ENCODE results near the gene SEC11C. TPM values are rescaled to one million over a fixed set of nuclear protein-coding genes. Genes with fewer than 3 reads are reported as not detected.

Gene SEC11C
- total and polyA plus RNA-seq, 9 of the 15 experiments (the other 6 are each of a cell fraction or from before 2014, with no cell fraction given): 22.0 to 71.3 (median 36.5) TPM

DNA sequence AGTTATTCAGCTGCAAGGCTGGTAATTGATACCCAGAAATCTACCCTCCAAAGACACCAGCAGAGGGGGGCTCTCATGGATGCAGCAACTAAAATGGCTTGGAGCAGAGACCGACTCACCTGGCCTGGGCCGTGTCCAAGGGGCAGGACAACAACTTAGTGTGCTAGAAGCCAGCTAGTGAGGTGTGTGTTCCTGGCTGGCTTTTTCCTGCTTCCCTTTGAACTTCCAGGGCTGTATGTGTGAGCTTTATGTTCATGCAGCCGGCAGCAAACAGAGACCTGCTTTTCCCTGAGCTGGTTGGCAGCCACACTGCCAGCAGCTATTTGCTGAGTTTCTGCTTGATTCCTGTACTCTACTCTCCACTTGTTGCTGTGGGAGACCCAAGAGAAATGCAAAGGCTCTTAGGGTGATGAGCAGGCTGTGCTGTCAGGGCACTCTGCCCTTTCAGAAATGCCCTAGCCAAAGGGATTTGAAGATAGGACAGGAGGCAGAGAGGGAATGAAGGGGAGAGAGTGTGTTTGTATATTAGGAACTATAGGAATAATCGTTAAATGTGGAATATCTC is 56.6 kb downstream of the SEC11C start:
- POLR2A ChIA-PET: no interaction called here
- in situ Hi-C loops (cut with MboI): no loop called here
- TF ChIP-seq, protein P1, sequence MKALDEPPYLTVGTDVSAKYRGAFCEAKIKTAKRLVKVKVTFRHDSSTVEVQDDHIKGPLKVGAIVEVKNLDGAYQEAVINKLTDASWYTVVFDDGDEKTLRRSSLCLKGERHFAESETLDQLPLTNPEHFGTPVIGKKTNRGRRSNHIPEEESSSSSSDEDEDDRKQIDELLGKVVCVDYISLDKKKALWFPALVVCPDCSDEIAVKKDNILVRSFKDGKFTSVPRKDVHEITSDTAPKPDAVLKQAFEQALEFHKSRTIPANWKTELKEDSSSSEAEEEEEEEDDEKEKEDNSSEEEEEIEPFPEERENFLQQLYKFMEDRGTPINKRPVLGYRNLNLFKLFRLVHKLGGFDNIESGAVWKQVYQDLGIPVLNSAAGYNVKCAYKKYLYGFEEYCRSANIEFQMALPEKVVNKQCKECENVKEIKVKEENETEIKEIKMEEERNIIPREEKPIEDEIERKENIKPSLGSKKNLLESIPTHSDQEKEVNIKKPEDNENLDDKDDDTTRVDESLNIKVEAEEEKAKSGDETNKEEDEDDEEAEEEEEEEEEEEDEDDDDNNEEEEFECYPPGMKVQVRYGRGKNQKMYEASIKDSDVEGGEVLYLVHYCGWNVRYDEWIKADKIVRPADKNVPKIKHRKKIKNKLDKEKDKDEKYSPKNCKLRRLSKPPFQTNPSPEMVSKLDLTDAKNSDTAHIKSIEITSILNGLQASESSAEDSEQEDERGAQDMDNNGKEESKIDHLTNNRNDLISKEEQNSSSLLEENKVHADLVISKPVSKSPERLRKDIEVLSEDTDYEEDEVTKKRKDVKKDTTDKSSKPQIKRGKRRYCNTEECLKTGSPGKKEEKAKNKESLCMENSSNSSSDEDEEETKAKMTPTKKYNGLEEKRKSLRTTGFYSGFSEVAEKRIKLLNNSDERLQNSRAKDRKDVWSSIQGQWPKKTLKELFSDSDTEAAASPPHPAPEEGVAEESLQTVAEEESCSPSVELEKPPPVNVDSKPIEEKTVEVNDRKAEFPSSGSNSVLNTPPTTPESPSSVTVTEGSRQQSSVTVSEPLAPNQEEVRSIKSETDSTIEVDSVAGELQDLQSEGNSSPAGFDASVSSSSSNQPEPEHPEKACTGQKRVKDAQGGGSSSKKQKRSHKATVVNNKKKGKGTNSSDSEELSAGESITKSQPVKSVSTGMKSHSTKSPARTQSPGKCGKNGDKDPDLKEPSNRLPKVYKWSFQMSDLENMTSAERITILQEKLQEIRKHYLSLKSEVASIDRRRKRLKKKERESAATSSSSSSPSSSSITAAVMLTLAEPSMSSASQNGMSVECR (CRISPR knock-in tag; IDR thresholded peaks at IDR 0.05): no peak
- no peak for TF ChIP-seq ARHGAP35 (IDR thresholded peaks at IDR 0.05; ENCODE audit: partially characterized antibody)
- no peak for TF ChIP-seq BCL6 (CRISPR knock-in tag; IDR thresholded peaks at IDR 0.05)
- TF ChIP-seq ZNF354B (CRISPR knock-in tag; IDR thresholded peaks at IDR 0.05): no peak
- TF ChIP-seq, protein P2, sequence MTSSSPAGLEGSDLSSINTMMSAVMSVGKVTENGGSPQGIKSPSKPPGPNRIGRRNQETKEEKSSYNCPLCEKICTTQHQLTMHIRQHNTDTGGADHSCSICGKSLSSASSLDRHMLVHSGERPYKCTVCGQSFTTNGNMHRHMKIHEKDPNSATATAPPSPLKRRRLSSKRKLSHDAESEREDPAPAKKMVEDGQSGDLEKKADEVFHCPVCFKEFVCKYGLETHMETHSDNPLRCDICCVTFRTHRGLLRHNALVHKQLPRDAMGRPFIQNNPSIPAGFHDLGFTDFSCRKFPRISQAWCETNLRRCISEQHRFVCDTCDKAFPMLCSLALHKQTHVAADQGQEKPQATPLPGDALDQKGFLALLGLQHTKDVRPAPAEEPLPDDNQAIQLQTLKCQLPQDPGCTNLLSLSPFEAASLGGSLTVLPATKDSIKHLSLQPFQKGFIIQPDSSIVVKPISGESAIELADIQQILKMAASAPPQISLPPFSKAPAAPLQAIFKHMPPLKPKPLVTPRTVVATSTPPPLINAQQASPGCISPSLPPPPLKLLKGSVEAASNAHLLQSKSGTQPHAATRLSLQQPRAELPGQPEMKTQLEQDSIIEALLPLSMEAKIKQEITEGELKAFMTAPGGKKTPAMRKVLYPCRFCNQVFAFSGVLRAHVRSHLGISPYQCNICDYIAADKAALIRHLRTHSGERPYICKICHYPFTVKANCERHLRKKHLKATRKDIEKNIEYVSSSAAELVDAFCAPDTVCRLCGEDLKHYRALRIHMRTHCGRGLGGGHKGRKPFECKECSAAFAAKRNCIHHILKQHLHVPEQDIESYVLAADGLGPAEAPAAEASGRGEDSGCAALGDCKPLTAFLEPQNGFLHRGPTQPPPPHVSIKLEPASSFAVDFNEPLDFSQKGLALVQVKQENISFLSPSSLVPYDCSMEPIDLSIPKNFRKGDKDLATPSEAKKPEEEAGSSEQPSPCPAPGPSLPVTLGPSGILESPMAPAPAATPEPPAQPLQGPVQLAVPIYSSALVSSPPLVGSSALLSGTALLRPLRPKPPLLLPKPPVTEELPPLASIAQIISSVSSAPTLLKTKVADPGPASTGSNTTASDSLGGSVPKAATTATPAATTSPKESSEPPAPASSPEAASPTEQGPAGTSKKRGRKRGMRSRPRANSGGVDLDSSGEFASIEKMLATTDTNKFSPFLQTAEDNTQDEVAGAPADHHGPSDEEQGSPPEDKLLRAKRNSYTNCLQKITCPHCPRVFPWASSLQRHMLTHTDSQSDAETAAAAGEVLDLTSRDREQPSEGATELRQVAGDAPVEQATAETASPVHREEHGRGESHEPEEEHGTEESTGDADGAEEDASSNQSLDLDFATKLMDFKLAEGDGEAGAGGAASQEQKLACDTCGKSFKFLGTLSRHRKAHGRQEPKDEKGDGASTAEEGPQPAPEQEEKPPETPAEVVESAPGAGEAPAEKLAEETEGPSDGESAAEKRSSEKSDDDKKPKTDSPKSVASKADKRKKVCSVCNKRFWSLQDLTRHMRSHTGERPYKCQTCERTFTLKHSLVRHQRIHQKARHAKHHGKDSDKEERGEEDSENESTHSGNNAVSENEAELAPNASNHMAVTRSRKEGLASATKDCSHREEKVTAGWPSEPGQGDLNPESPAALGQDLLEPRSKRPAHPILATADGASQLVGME (CRISPR knock-in tag; IDR thresholded peaks at IDR 0.05): no peak
- TF ChIP-seq, protein P3, sequence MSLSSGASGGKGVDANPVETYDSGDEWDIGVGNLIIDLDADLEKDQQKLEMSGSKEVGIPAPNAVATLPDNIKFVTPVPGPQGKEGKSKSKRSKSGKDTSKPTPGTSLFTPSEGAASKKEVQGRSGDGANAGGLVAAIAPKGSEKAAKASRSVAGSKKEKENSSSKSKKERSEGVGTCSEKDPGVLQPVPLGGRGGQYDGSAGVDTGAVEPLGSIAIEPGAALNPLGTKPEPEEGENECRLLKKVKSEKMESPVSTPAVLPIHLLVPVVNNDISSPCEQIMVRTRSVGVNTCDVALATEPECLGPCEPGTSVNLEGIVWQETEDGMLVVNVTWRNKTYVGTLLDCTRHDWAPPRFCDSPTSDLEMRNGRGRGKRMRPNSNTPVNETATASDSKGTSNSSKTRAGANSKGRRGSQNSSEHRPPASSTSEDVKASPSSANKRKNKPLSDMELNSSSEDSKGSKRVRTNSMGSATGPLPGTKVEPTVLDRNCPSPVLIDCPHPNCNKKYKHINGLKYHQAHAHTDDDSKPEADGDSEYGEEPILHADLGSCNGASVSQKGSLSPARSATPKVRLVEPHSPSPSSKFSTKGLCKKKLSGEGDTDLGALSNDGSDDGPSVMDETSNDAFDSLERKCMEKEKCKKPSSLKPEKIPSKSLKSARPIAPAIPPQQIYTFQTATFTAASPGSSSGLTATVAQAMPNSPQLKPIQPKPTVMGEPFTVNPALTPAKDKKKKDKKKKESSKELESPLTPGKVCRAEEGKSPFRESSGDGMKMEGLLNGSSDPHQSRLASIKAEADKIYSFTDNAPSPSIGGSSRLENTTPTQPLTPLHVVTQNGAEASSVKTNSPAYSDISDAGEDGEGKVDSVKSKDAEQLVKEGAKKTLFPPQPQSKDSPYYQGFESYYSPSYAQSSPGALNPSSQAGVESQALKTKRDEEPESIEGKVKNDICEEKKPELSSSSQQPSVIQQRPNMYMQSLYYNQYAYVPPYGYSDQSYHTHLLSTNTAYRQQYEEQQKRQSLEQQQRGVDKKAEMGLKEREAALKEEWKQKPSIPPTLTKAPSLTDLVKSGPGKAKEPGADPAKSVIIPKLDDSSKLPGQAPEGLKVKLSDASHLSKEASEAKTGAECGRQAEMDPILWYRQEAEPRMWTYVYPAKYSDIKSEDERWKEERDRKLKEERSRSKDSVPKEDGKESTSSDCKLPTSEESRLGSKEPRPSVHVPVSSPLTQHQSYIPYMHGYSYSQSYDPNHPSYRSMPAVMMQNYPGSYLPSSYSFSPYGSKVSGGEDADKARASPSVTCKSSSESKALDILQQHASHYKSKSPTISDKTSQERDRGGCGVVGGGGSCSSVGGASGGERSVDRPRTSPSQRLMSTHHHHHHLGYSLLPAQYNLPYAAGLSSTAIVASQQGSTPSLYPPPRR (CRISPR knock-in tag; IDR thresholded peaks at IDR 0.05; ENCODE audit: borderline replicate concordance): no peak
- no peak for TF ChIP-seq SETDB1 (IDR thresholded peaks at IDR 0.05; ENCODE audit: low read length)

More for the DNA sequence above, 56.6 kb downstream of the SEC11C start:
- DNase-seq (ENCODE audit: extremely low read depth in 1 of 4, low spot score in 3 of 4) (no peak), ATAC-seq (no peak), FAIRE-seq (no peak)
- Histone ChIP-seq H3K9me1 (ENCODE audit: control insufficient read depth, insufficient read depth, low read length) (no peaks in the 10 kb centered on the region), H3K4me3 (no peak overlapping the region), H2AFZ (ENCODE audit: low read depth, low read length) (no peak overlapping the region), H3K27ac (ENCODE audit: extremely low read depth, low read depth, low read length) (no peak overlapping the region), H3K9me3 (replicated peaks; ENCODE audit: control insufficient read depth, insufficient read depth, low read depth, low read length) (no peaks in the 10 kb centered on the region), H3K9ac (ENCODE audit: insufficient read depth in 1 of 2, low read depth in 2 of 2, low read length in 2 of 2) (no peak overlapping the region), H3K79me2 (ENCODE audit: control insufficient read depth, insufficient read depth, low read length) (no peaks in the 10 kb centered on the region), H4K20me1 (replicated peaks; ENCODE audit: control insufficient read depth, insufficient read depth, low read length) (no peaks in the 10 kb centered on the region), H3K27me3 (ENCODE audit: control insufficient read depth in 2 of 2, insufficient read depth in 2 of 2, low read length in 2 of 2) (no peaks in the 10 kb centered on the region; a peak in 1 of 5 replicates), H3K4me2 (ENCODE audit: insufficient read depth, low read length) (no peak overlapping the region), H3K36me3 (ENCODE audit: control insufficient read depth, insufficient read depth, low read length) (no peaks in the 10 kb centered on the region), H3K4me1 (replicated peaks in 1 of 2; ENCODE audit: control insufficient read depth in 2 of 2, insufficient read depth in 2 of 2, low read length in 2 of 2) (no peaks in the 10 kb centered on the region)
- 0% methylated on average over 1 of the region's 4 CpGs for WGBS (ENCODE audit: insufficient coverage, low coverage, missing lambda C conversion rate)
- CTCF ChIA-PET (ENCODE audit: low intra/inter-chr PET ratio): no interaction called here
- BruUV-seq (replicated peaks): no TSS peak
- intact Hi-C loops (cut with micrococcal nuclease): no loop called here
